Hepatocyte (in vitro differentiated cells): ENCODE measurements around the gene MMP19. TPM values are rescaled to one million over a fixed set of nuclear protein-coding genes. Genes with fewer than 3 reads are reported as not detected.

Experiments
- DNase-seq: peaks from one replicate; pipeline ENCODE4 v3.0.0-alpha.2; 2016; ENCODE audit warnings: low spot score
- H2AFZ ChIP-seq: fragments of 200-600 bp; sonication (generic); 2 replicates; pipeline ENCODE4 v1.6.0; 2016; ENCODE audit warnings: antibody characterized with exemption, mild to moderate bottlenecking
- H3K27ac ChIP-seq: fragments of 200-600 bp; sonication (generic); 2 replicates; pipeline ENCODE4 v1.5.1; 2016; ENCODE audit warnings: mild to moderate bottlenecking
- H3K27me3 ChIP-seq: fragments of 200-600 bp; sonication (generic); 2 replicates; pipeline ENCODE4 v1.6.1; 2016
- H3K36me3 ChIP-seq: fragments of 200-600 bp; sonication (generic); replicated peaks from 2 replicates; pipeline ENCODE4 v1.5.1; 2016; ENCODE audit warnings: low read depth; ENCODE audit not compliant: insufficient read depth
- H3K4me1 ChIP-seq: fragments of 200-600 bp; sonication (generic); 2 replicates; pipeline ENCODE4 v1.5.1; 2016; ENCODE audit warnings: mild to moderate bottlenecking, moderate library complexity; ENCODE audit not compliant: insufficient read depth
- H3K4me2 ChIP-seq: fragments of 200-600 bp; sonication (generic); 2 replicates; pipeline ENCODE4 v1.6.0; 2016
- H3K4me3 ChIP-seq: fragments of 200-600 bp; sonication (generic); 2 replicates; pipeline ENCODE4 v1.5.1; 2016; ENCODE audit warnings: mild to moderate bottlenecking
- H3K79me2 ChIP-seq: fragments of 200-600 bp; sonication (generic); 2 replicates; pipeline ENCODE4 v1.6.0; 2017; ENCODE audit warnings: mild to moderate bottlenecking
- H3K9me2 ChIP-seq: fragments of 200-600 bp; sonication (generic); replicated peaks from 2 replicates; pipeline ENCODE4 v1.6.0; 2017; ENCODE audit warnings: mild to moderate bottlenecking; ENCODE audit not compliant: insufficient read depth
- H3K9me3 ChIP-seq: fragments of 200-600 bp; sonication (generic); 2 replicates; pipeline ENCODE4 v1.5.1; 2016; ENCODE audit warnings: low read depth, mild to moderate bottlenecking
- H4K20me1 ChIP-seq: fragments of 200-600 bp; sonication (generic); 2 replicates; pipeline ENCODE4 v1.6.0; 2016; ENCODE audit warnings: mild to moderate bottlenecking; ENCODE audit not compliant: insufficient read depth, poor library complexity, severe bottlenecking
- EZH2 ChIP-seq: fragments of 200-600 bp; sonication (generic); IDR thresholded peaks from 2 replicates; pipeline ENCODE4 v1.6.1; 2016; ENCODE audit warnings: antibody characterized with exemption, mild to moderate bottlenecking, borderline replicate concordance
- EZH2phosphoT487 ChIP-seq: fragments of 200-600 bp; sonication (generic); IDR thresholded peaks from one replicate; pipeline ENCODE4 v1.6.1; 2018; ENCODE audit warnings: antibody characterized with exemption, mild to moderate bottlenecking, low read depth, moderate library complexity; ENCODE audit not compliant: unreplicated experiment, severe bottlenecking
- WGBS: methylation state at CpG from one replicate; pipeline ENCODE4 v1.1.6; 2016; ENCODE audit warnings: low lambda C conversion rate; ENCODE audit errors: missing lambda C conversion rate; 5-methylcytosine and 5-hydroxymethylcytosine counted together
- polyA plus RNA-seq: library from polyadenylated mRNA; unstranded; fragments of >200 nt; fragmentation: Nextera tagmentation; extraction: Ambion mirVana; gene quantifications from 2 replicates; pipeline ENCODE4 v1.2.1, GENCODE V29; 2016
- total RNA-seq: library from RNA; depleted of rRNA; stranded (reverse); fragments of >200 nt; gene quantifications from 2 replicates; pipeline ENCODE4 v1.2.3, GENCODE V29; 2014
- TF ChIP-seq, protein P1 (sequence below): fragments of 200-600 bp; sonication (generic); IDR thresholded peaks from 2 replicates; pipeline ENCODE4 v1.5.1; 2016; ENCODE audit warnings: antibody characterized with exemption, mild to moderate bottlenecking; ENCODE audit not compliant: poor library complexity

The MMP19 gene
- total and polyA plus RNA-seq, 2 experiments from 2014 or later = 6.4 to 10.8 TPM

- peaks cover 3% of the 10 kb centered on the region for H3K36me3 ChIP-seq
- H3K9me3 ChIP-seq = no peaks in the 10 kb centered on the region
- H3K79me2 ChIP-seq = peaks cover 22% of the 10 kb centered on the region
- 92% methylated on average over 4 of the region's 4 CpGs for WGBS
- H3K27me3 ChIP-seq = no peaks in the 10 kb centered on the region
- H4K20me1 ChIP-seq = no peaks in the 10 kb centered on the region
- no peaks in the 10 kb centered on the region for H3K9me2 ChIP-seq
- H3K4me1 ChIP-seq = no peaks in the 10 kb centered on the region
- H3K27ac ChIP-seq = no peak overlapping the region
- H3K4me3 ChIP-seq = no peak overlapping the region
- no peak overlapping the region for H3K4me2 ChIP-seq
- H2AFZ ChIP-seq = no peak overlapping the region
- no peak for TF ChIP-seq EZH2
- DNase-seq = no peak
Measured at GRCh38 chr12:55789893-55790292, 52.8 kb downstream of the MMP19 start.

- Histone ChIP-seq H3K4me2 (no peak overlapping the region), H3K27ac (no peak overlapping the region), H3K4me3 (no peak overlapping the region), H3K27me3 (no peaks in the 10 kb centered on the region), H3K36me3 (peaks cover 3% of the 10 kb centered on the region), H2AFZ (no peak overlapping the region), H3K9me2 (no peaks in the 10 kb centered on the region), H3K9me3 (no peaks in the 10 kb centered on the region), H3K79me2 (peaks cover 27% of the 10 kb centered on the region), H3K4me1 (no peaks in the 10 kb centered on the region), H4K20me1 (no peaks in the 10 kb centered on the region)
- TF ChIP-seq EZH2phosphoT487 (no peak), EZH2 (no peak)
- TF ChIP-seq, protein P1, sequence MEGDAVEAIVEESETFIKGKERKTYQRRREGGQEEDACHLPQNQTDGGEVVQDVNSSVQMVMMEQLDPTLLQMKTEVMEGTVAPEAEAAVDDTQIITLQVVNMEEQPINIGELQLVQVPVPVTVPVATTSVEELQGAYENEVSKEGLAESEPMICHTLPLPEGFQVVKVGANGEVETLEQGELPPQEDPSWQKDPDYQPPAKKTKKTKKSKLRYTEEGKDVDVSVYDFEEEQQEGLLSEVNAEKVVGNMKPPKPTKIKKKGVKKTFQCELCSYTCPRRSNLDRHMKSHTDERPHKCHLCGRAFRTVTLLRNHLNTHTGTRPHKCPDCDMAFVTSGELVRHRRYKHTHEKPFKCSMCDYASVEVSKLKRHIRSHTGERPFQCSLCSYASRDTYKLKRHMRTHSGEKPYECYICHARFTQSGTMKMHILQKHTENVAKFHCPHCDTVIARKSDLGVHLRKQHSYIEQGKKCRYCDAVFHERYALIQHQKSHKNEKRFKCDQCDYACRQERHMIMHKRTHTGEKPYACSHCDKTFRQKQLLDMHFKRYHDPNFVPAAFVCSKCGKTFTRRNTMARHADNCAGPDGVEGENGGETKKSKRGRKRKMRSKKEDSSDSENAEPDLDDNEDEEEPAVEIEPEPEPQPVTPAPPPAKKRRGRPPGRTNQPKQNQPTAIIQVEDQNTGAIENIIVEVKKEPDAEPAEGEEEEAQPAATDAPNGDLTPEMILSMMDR = no peak
- no peak for DNase-seq
- WGBS = 88% methylated on average over 2 of the region's 2 CpGs
Measured at GRCh38 chr12:55789171-55789570, 53.6 kb downstream of the MMP19 start.

- Histone ChIP-seq H3K4me2 (no peak overlapping the region), H3K9me3 (no peaks in the 10 kb centered on the region), H2AFZ (no peak overlapping the region), H3K27me3 (no peaks in the 10 kb centered on the region), H3K9me2 (no peaks in the 10 kb centered on the region), H3K27ac (no peak overlapping the region), H3K4me1 (no peaks in the 10 kb centered on the region), H4K20me1 (no peaks in the 10 kb centered on the region), H3K4me3 (no peak overlapping the region), H3K79me2 (peaks cover 31% of the 10 kb centered on the region), H3K36me3 (peaks cover 3% of the 10 kb centered on the region)
- TF ChIP-seq EZH2 (no peak), EZH2phosphoT487 (no peak)
- TF ChIP-seq, protein P1 = no peak
- WGBS = 98% methylated on average over 7 of the region's 7 CpGs
- no peak for DNase-seq
Measured at GRCh38 chr12:55788546-55788945, 54.2 kb downstream of the MMP19 start.

Other genes with a start within 250 kb of the MMP19 start
- gene OR10P1, start 206.0 kb downstream of the MMP19 start, total RNA-seq = not detected in 2 replicates
- gene OR10P1, start 206.0 kb downstream of the MMP19 start, polyA plus RNA-seq = not detected in 2 replicates
- 13.0 and 15.2 TPM in 2 replicates for gene ITGA7, start 135.0 kb downstream of the MMP19 start, total RNA-seq
- gene ITGA7, start 135.0 kb downstream of the MMP19 start, polyA plus RNA-seq = 18.9 and 22.8 TPM in 2 replicates
- 159 and 177 TPM in 2 replicates for gene BLOC1S1, start 126.9 kb downstream of the MMP19 start, total RNA-seq
- 227 and 236 TPM in 2 replicates for gene BLOC1S1, start 126.9 kb downstream of the MMP19 start, polyA plus RNA-seq
- gene RDH5, start 122.5 kb downstream of the MMP19 start, total RNA-seq = 36.2 and 48.7 TPM in 2 replicates
- 38.0 and 43.7 TPM in 2 replicates for gene RDH5, start 122.5 kb downstream of the MMP19 start, polyA plus RNA-seq
- 1,401 and 1,504 TPM in 2 replicates for gene CD63, start 113.9 kb downstream of the MMP19 start, total RNA-seq
- 2,624 and 2,749 TPM in 2 replicates for gene CD63, start 113.9 kb downstream of the MMP19 start, polyA plus RNA-seq
- gene GDF11, start 99.8 kb downstream of the MMP19 start, total RNA-seq = 7.9 and 10.8 TPM in 2 replicates
- 3.7 and 4.1 TPM in 2 replicates for gene GDF11, start 99.8 kb downstream of the MMP19 start, polyA plus RNA-seq
- 84.2 and 118 TPM in 2 replicates for gene SARNP, start 25.2 kb downstream of the MMP19 start, total RNA-seq
- 103 and 117 TPM in 2 replicates for gene SARNP, start 25.2 kb downstream of the MMP19 start, polyA plus RNA-seq
- 28.6 and 34.2 TPM in 2 replicates for gene ORMDL2, start 24.9 kb downstream of the MMP19 start, total RNA-seq
- gene ORMDL2, start 24.9 kb downstream of the MMP19 start, polyA plus RNA-seq = 93.0 and 106 TPM in 2 replicates
- gene DNAJC14, start 13.3 kb downstream of the MMP19 start, total RNA-seq = 29.4 and 43.4 TPM in 2 replicates
- 24.5 and 26.5 TPM in 2 replicates for gene DNAJC14, start 13.3 kb downstream of the MMP19 start, polyA plus RNA-seq
- 33.7 and 44.5 TPM in 2 replicates for gene PYM1, start 85.0 kb upstream of the MMP19 start, total RNA-seq
- gene PYM1, start 85.0 kb upstream of the MMP19 start, polyA plus RNA-seq = 39.9 and 51.1 TPM in 2 replicates
- gene DGKA, start 88.2 kb upstream of the MMP19 start, total RNA-seq = 25.3 and 27.0 TPM in 2 replicates
- 25.4 and 25.9 TPM in 2 replicates for gene DGKA, start 88.2 kb upstream of the MMP19 start, polyA plus RNA-seq
- gene PMEL, start 123.1 kb upstream of the MMP19 start, total RNA-seq = 8.6 and 15.3 TPM in 2 replicates
- 27.9 and 34.2 TPM in 2 replicates for gene PMEL, start 123.1 kb upstream of the MMP19 start, polyA plus RNA-seq
- 26.6 and 31.1 TPM in 2 replicates for gene CDK2, start 123.9 kb upstream of the MMP19 start, total RNA-seq
- gene CDK2, start 123.9 kb upstream of the MMP19 start, polyA plus RNA-seq = 23.9 and 25.8 TPM in 2 replicates
- 79.1 and 93.4 TPM in 2 replicates for gene RAB5B, start 131.1 kb upstream of the MMP19 start, total RNA-seq
- gene RAB5B, start 131.1 kb upstream of the MMP19 start, polyA plus RNA-seq = 101 and 103 TPM in 2 replicates
- 26.9 and 30.2 TPM in 2 replicates for gene SUOX, start 154.3 kb upstream of the MMP19 start, total RNA-seq
- 19.7 and 25.6 TPM in 2 replicates for gene SUOX, start 154.3 kb upstream of the MMP19 start, polyA plus RNA-seq
- gene IKZF4, start 178.1 kb upstream of the MMP19 start, total RNA-seq = 1.6 and 6.7 TPM in 2 replicates
- 3.5 and 5.3 TPM in 2 replicates for gene IKZF4, start 178.1 kb upstream of the MMP19 start, polyA plus RNA-seq
- gene RPS26, start 199.0 kb upstream of the MMP19 start, total RNA-seq = 665 and 673 TPM in 2 replicates
- 245 and 252 TPM in 2 replicates for gene RPS26, start 199.0 kb upstream of the MMP19 start, polyA plus RNA-seq
- 104 and 128 TPM in 2 replicates for gene ERBB3, start 237.2 kb upstream of the MMP19 start, total RNA-seq
- gene ERBB3, start 237.2 kb upstream of the MMP19 start, polyA plus RNA-seq = 56.1 and 69.0 TPM in 2 replicates